A549 (cell line): Measurements from ENCODE around the gene PAPLN. TPM values are rescaled to one million over a fixed set of nuclear protein-coding genes. Genes with fewer than 3 reads are reported as not detected.

ENCODE experiments used
- ATAC-seq, 2 experiments: fragments of 200-7000 bp in 1 of 2; fragments of >200 bp in 1 of 2; cut with Nextera tagmentation in 1 of 2; cut with Tn5 transposase in 1 of 2; 3 replicates each; pipeline versions ENCODE4 v1.8.0 to v1.9.1; 2018 to 2020; ENCODE audit warnings: mild to moderate bottlenecking in 1 of 2, moderate library complexity in 1 of 2
- CTCF ChIA-PET: fragments of 300-600 bp; sonication (Branson Sonifier 250); formaldehyde crosslinking; extraction: SDS; loops from one replicate; lab custom pipeline; 2021; ENCODE audit warnings: antibody characterized with exemption, inconsistent platforms; lab: Yijun Ruan, JAX
- POLR2A ChIA-PET: fragments of 350-600 bp; formaldehyde crosslinking; extraction: SDS; loops from one replicate; lab custom pipeline; 2021; ENCODE audit warnings: antibody characterized with exemption, inconsistent platforms; lab: Yijun Ruan, JAX
- DNase-seq, 2 experiments: peaks; one replicate each; pipeline versions ENCODE4 v3.0.0 to v3.0.0-alpha.2; 2011 to 2016; ENCODE audit warnings: low read depth in 1 of 2, low spot score in 1 of 2
- FAIRE-seq: peaks from 2 replicates; lab custom pipeline; 2011; peaks lifted over from hg19 to GRCh38; lab: Jason Lieb, UNC
- H3K27ac ChIP-seq, 2 experiments: fragments of >200 bp; sonication (Bioruptor Twin); formaldehyde crosslinking; 3 replicates each; pipeline ENCODE4 v1.5.1; 2016 to 2017
- H3K4me1 ChIP-seq: fragments of >200 bp; sonication (Bioruptor Twin); formaldehyde crosslinking; 3 replicates; pipeline ENCODE4 v1.6.1; 2016
- H3K4me2 ChIP-seq: fragments of >200 bp; sonication (Bioruptor Twin); formaldehyde crosslinking; 3 replicates; pipeline ENCODE4 v1.6.1; 2016
- H3K4me3 ChIP-seq: fragments of >200 bp; sonication (Bioruptor Twin); formaldehyde crosslinking; 3 replicates; pipeline ENCODE4 v1.5.1; 2016
- H3K9me3 ChIP-seq: fragments of >200 bp; sonication (Bioruptor Twin); formaldehyde crosslinking; 3 replicates; pipeline ENCODE4 v1.6.1; 2016
- ATOH8 ChIP-seq: fragments of 250-450 bp; sonication (Bioruptor Pico); IDR thresholded peaks from 2 replicates; pipeline ENCODE4 v1.5.0; 2020; ENCODE audit warnings: low read depth, mild to moderate bottlenecking, moderate library complexity
- BHLHE40 ChIP-seq: IDR thresholded peaks from 2 replicates; pipeline ENCODE4 v1.6.1; 2012; ENCODE audit warnings: low read depth, low read length, inconsistent platforms
- CEBPB ChIP-seq, 2 experiments: fragments of >200 bp in 1 of 2; sonication (Bioruptor Twin) in 1 of 2; formaldehyde crosslinking in 1 of 2; IDR thresholded peaks; 2 replicates each; pipeline ENCODE4 v1.6.1; 2012 to 2016
- CHD2 ChIP-seq: fragments of 150-350 bp; IDR thresholded peaks from 2 replicates; pipeline ENCODE4 v1.6.1; 2014; ENCODE audit warnings: low read length; ENCODE audit not compliant: partially characterized antibody
- EHF ChIP-seq: fragments of 250-450 bp; sonication (Bioruptor Pico); IDR thresholded peaks from 2 replicates; pipeline ENCODE4 v1.5.0; 2020; ENCODE audit warnings: mild to moderate bottlenecking
- EHMT2 ChIP-seq: fragments of 200-600 bp; sonication (generic); IDR thresholded peaks from 2 replicates; pipeline ENCODE4 v1.6.1; 2016; ENCODE audit warnings: antibody characterized with exemption, low read depth, mild to moderate bottlenecking, moderate library complexity
- FOSL2 ChIP-seq, 2 experiments: fragments of 450-650 bp in 1 of 2; fragments of >200 bp in 1 of 2; sonication (Bioruptor Twin) in 1 of 2; formaldehyde crosslinking; IDR thresholded peaks; 2 replicates each; pipeline versions ENCODE4 v1.5.0 to v1.6.1; 2016 to 2020; ENCODE audit warnings: mild to moderate bottlenecking in 1 of 2, moderate library complexity in 1 of 2
- GATA3 ChIP-seq: IDR thresholded peaks from 2 replicates; pipeline ENCODE4 v1.6.1; 2012; ENCODE audit warnings: borderline replicate concordance
- HDAC2 ChIP-seq: fragments of 200-600 bp; sonication (generic); IDR thresholded peaks from 2 replicates; pipeline ENCODE4 v1.6.1; 2016
- HEYL ChIP-seq: fragments of 250-450 bp; sonication (Bioruptor Pico); IDR thresholded peaks from 2 replicates; pipeline ENCODE4 v1.8.0; 2021; ENCODE audit warnings: mild to moderate bottlenecking, moderate library complexity
- HOXB5 ChIP-seq: fragments of 250-450 bp; sonication (Bioruptor Pico); IDR thresholded peaks from 2 replicates; pipeline ENCODE4 v1.5.0; 2020; ENCODE audit warnings: mild to moderate bottlenecking, moderate library complexity
- JUNB ChIP-seq: fragments of >200 bp; sonication (Bioruptor Twin); formaldehyde crosslinking; IDR thresholded peaks from 2 replicates; pipeline ENCODE4 v1.6.1; 2016
- KDM1A ChIP-seq: fragments of 200-600 bp; sonication (generic); IDR thresholded peaks from 2 replicates; pipeline ENCODE4 v1.6.1; 2016; ENCODE audit warnings: low read depth, mild to moderate bottlenecking
- KDM5A ChIP-seq: fragments of 200-600 bp; sonication (generic); IDR thresholded peaks from 2 replicates; pipeline ENCODE4 v1.6.1; 2016; ENCODE audit warnings: antibody characterized with exemption, mild to moderate bottlenecking
- MYC ChIP-seq: IDR thresholded peaks from 2 replicates; pipeline ENCODE4 v1.6.1; 2012; ENCODE audit warnings: mild to moderate bottlenecking, inconsistent platforms, low read length, improper control_type of control experiment, borderline replicate concordance
- NR3C1 ChIP-seq: fragments of >200 bp; sonication (Bioruptor Twin); formaldehyde crosslinking; IDR thresholded peaks from 3 replicates; pipeline ENCODE4 v1.6.1; 2017
- POLR2AphosphoS2 ChIP-seq: conservative IDR thresholded peaks from 2 replicates; pipeline ENCODE4 v1.6.1; 2012; ENCODE audit warnings: low read length, improper control_type of control experiment, inconsistent platforms
- RARB ChIP-seq: fragments of 250-450 bp; sonication (Bioruptor Pico); IDR thresholded peaks from 2 replicates; pipeline ENCODE4 v1.8.0; 2021; ENCODE audit warnings: mild to moderate bottlenecking, moderate library complexity
- RNF2 ChIP-seq: fragments of 200-600 bp; sonication (generic); IDR thresholded peaks from 2 replicates; pipeline ENCODE4 v1.6.1; 2016; ENCODE audit warnings: low read depth, mild to moderate bottlenecking, antibody characterized with exemption, moderate library complexity, borderline replicate concordance
- TP53 ChIP-seq: fragments of 250-450 bp; sonication (Bioruptor Pico); IDR thresholded peaks from 2 replicates; pipeline ENCODE4 v1.5.0; 2021; ENCODE audit warnings: mild to moderate bottlenecking, moderate library complexity
- ZC3H11A ChIP-seq: fragments of 450-650 bp; IDR thresholded peaks from 2 replicates; pipeline ENCODE4 v1.6.1; 2014; ENCODE audit warnings: antibody characterized with exemption, mild to moderate bottlenecking
- ZFP36 ChIP-seq: fragments of 450-650 bp; IDR thresholded peaks from 2 replicates; pipeline ENCODE4 v1.6.1; 2014; ENCODE audit warnings: borderline replicate concordance; ENCODE audit not compliant: partially characterized antibody
- ZNF302 ChIP-seq: fragments of 250-450 bp; sonication (Bioruptor Pico); IDR thresholded peaks from 2 replicates; pipeline ENCODE4 v1.9.0; 2021; ENCODE audit warnings: inconsistent platforms, mild to moderate bottlenecking, moderate library complexity
- ZSCAN20 ChIP-seq: fragments of 250-450 bp; sonication (Bioruptor Pico); IDR thresholded peaks from 2 replicates; pipeline ENCODE4 v1.8.0; 2022; ENCODE audit warnings: mild to moderate bottlenecking, moderate library complexity
- WGBS: methylation state at CpG from one replicate; pipeline ENCODE4 v1.1.6; 2017; ENCODE audit errors: missing lambda C conversion rate; 5-methylcytosine and 5-hydroxymethylcytosine counted together
- polyA plus RNA-seq, 4 experiments: library from polyadenylated mRNA; depleted of rRNA in 3 of 4; stranded (reverse); fragments of >200 nt; fragmentation: RNase III in 1 of 4; extraction: RNeasy Plus Mini Kit Qiagen cat#74134 plus additional on column Dnase treatment in 1 of 4; gene quantifications; 2 replicates in 3 of 4; 3 replicates in 1 of 4; pipeline ENCODE4 v1.2.3, GENCODE V29; 2011 to 2017
- TF ChIP-seq, protein P1 (sequence below): fragments of 250-450 bp; sonication (Bioruptor Pico); IDR thresholded peaks from 2 replicates; pipeline ENCODE4 v1.5.0; 2021; ENCODE audit warnings: mild to moderate bottlenecking, moderate library complexity, borderline replicate concordance
- TF ChIP-seq, protein P2 (sequence below): IDR thresholded peaks from 2 replicates; pipeline ENCODE4 v1.6.1; 2012; ENCODE audit warnings: low read depth, borderline replicate concordance
- TF ChIP-seq, protein P3 (sequence below): IDR thresholded peaks from 2 replicates; pipeline ENCODE4 v1.6.1; 2012
- TF ChIP-seq, protein P4 (sequence below): fragments of >200 bp; sonication (Bioruptor Twin); formaldehyde crosslinking; IDR thresholded peaks from 3 replicates; pipeline ENCODE4 v1.6.1; 2016
- TF ChIP-seq, protein P5 (sequence below): fragments of 150-350 bp; IDR thresholded peaks from 2 replicates; pipeline ENCODE4 v1.6.1; 2014; ENCODE audit warnings: low read depth, mild to moderate bottlenecking, low read length

Gene PAPLN
- polyA plus RNA-seq, 2 of the 4 experiments (the other 2 are of a cell fraction) = 4.3 to 5.0 TPM

DNA sequence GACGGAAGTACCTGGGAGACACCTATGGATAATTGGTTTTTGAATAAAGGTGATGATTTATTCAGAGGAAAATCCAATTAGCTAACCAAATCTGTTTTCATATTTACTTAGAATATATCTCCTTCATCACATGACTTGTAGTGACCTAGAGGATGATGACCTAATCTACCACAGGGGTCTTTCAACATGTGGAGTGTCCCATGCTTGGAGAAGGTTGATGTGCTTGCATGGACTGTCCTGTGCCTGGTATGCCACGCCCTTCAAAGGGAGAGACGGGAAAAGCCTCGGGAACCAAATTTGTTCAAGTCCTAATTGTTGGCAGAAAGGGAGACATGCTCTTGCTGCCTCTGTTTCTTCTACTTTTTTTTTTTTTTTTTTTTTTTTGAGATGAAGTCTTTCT is 11.8 kb upstream of the PAPLN start:
- Histone ChIP-seq H3K27ac (peak overlapping the region in 1 of 2 experiments; percentile 85; a peak in 1 of 6 replicates), H3K4me2 (no peak overlapping the region; the same call in 2 of the 3 replicates), H3K4me3 (no peak overlapping the region), H3K4me1 (peaks cover 48% of the 10 kb centered on the region), H3K9me3 (no peaks in the 10 kb centered on the region)
- DNase-seq = no peak
- no peak for ATAC-seq
- CTCF ChIA-PET = interaction anchor here (0.9 kb wide), 3 partner anchors 8 to 78 kb away, joined by 3 read pairs; no protein-coding TSS in a partner anchor
- FAIRE-seq = no peak
- POLR2A ChIA-PET = interaction anchor here (0.6 kb wide), 1 partner anchor 32 kb away, joined by 6 read pairs; no protein-coding TSS in a partner anchor
- no peak for TF ChIP-seq FOSL2 (IDR thresholded peaks at IDR 0.05)
- no peak for TF ChIP-seq FOSL2 (CRISPR knock-in tag; IDR thresholded peaks at IDR 0.05)
- no peak for TF ChIP-seq RARB (CRISPR knock-in tag)
- TF ChIP-seq HDAC2 = no peak
- no peak for TF ChIP-seq JUNB
- TF ChIP-seq EHF (CRISPR knock-in tag) = no peak
- WGBS = 93% methylated on average over 4 of the region's 4 CpGs

DNA sequence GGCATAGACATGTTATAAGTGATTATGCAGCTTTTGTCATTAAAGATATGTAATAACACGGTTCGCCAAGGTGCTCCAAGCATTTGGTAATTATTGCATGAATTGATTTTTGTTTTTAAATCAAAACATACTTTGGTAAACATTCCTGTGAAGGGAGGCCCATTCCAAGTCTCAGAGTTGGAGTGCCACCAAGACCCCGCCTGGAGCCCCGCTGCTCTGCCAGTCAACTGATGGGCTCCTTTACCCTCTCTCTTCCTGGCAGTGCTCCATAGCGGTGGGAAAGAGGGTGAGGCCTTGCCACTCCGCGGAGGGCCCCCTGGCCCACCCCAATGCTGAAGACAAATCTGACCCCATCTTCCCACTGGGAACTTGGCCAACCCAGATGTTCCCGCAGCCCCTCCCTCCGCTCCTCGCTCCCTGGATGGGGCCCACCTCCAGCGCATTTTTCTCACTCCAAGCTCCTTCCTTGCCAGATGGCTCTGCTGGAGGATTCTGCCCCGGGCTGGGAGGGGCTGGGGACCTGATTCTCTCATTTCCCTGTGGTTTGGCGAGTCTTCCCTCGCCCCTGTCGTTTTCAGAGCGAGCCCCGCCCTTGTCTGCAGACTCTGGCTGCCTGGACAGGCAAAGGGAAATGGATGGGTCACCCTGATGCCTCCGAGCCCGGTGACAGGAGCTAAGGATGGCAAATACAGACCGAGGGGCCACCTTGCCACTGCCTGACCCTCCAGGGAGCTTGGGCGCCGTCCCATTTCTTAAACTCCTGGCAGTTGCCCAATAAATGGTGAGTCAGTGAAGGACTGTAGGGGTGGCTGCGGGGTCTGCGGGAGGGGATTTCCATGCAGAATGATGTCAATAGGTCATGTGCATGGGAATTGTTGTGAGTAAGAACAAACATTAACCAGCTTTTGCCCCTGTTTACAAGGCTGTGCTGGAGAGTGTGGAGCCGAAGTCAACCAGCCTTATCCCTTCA is 9.2 kb upstream of the PAPLN start:
- ChIA-PET CTCF (interaction anchor here (0.6 to 1.9 kb wide), 7 partner anchors 10 to 731 kb away, joined by 3 to 5 read pairs (median 3); no protein-coding TSS in a partner anchor), POLR2A (interaction anchor here (0.5 to 1.0 kb wide), 3 partner anchors 8 to 263 kb away, joined by 3 read pairs; partner anchors contain the start of genes RBM25 and RIOX1)
- H3K9me3 ChIP-seq = no peaks in the 10 kb centered on the region
- H3K4me2 ChIP-seq = peak overlapping the region; percentile 87
- FAIRE-seq (no peak), ATAC-seq (peak; percentile 75 to 85), DNase-seq (peak; percentile 92)
- peak overlapping the region; percentile 25; the same call in 1 of the 3 replicates for H3K4me3 ChIP-seq
- H3K4me1 ChIP-seq = peaks cover 60% of the 10 kb centered on the region
- H3K27ac ChIP-seq = peak overlapping the region; percentile 76 to 85
- WGBS = 11% methylated on average over 25 of the region's 25 CpGs
- TF ChIP-seq ZC3H11A (no peak), ZNF302 (CRISPR knock-in tag) (no peak), BHLHE40 (0 out of 2 replicates have a peak, but pooled peaks have one; percentile 35), RARB (CRISPR knock-in tag) (peak; percentile 69; the same call in 1 of the 2 replicates), ZSCAN20 (CRISPR knock-in tag) (no peak), TP53 (no peak), POLR2AphosphoS2 (no peak), NR3C1 (no peak), HEYL (CRISPR knock-in tag) (no peak), ATOH8 (peak; percentile 66; the same call in 1 of the 2 replicates), ZFP36 (no peak), GATA3 (peak; percentile 84), JUNB (peak; percentile 83), EHMT2 (no peak), EHF (CRISPR knock-in tag) (no peak), HOXB5 (peak; percentile 52; the same call in 1 of the 2 replicates), RNF2 (no peak), CEBPB (IDR thresholded peaks at IDR 0.05) (peak in 1 of 2 experiments; percentile 84; a peak in 2 of 4 replicates), CHD2 (no peak), KDM1A (no peak), MYC (no peak), KDM5A (no peak)
- TF ChIP-seq, protein P1, sequence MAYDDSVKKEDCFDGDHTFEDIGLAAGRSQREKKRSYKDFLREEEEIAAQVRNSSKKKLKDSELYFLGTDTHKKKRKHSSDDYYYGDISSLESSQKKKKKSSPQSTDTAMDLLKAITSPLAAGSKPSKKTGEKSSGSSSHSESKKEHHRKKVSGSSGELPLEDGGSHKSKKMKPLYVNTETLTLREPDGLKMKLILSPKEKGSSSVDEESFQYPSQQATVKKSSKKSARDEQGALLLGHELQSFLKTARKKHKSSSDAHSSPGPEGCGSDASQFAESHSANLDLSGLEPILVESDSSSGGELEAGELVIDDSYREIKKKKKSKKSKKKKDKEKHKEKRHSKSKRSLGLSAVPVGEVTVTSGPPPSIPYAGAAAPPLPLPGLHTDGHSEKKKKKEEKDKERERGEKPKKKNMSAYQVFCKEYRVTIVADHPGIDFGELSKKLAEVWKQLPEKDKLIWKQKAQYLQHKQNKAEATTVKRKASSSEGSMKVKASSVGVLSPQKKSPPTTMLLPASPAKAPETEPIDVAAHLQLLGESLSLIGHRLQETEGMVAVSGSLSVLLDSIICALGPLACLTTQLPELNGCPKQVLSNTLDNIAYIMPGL (CRISPR knock-in tag) = no peak
- TF ChIP-seq, protein P2, sequence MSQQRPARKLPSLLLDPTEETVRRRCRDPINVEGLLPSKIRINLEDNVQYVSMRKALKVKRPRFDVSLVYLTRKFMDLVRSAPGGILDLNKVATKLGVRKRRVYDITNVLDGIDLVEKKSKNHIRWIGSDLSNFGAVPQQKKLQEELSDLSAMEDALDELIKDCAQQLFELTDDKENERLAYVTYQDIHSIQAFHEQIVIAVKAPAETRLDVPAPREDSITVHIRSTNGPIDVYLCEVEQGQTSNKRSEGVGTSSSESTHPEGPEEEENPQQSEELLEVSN = no peak
- TF ChIP-seq, protein P3, sequence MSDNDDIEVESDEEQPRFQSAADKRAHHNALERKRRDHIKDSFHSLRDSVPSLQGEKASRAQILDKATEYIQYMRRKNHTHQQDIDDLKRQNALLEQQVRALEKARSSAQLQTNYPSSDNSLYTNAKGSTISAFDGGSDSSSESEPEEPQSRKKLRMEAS = peak; percentile 83
- TF ChIP-seq, protein P4, sequence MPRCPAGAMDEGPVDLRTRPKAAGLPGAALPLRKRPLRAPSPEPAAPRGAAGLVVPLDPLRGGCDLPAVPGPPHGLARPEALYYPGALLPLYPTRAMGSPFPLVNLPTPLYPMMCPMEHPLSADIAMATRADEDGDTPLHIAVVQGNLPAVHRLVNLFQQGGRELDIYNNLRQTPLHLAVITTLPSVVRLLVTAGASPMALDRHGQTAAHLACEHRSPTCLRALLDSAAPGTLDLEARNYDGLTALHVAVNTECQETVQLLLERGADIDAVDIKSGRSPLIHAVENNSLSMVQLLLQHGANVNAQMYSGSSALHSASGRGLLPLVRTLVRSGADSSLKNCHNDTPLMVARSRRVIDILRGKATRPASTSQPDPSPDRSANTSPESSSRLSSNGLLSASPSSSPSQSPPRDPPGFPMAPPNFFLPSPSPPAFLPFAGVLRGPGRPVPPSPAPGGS = 0 out of 3 replicates have a peak, but pooled peaks have one; percentile 54
- TF ChIP-seq, protein P5, sequence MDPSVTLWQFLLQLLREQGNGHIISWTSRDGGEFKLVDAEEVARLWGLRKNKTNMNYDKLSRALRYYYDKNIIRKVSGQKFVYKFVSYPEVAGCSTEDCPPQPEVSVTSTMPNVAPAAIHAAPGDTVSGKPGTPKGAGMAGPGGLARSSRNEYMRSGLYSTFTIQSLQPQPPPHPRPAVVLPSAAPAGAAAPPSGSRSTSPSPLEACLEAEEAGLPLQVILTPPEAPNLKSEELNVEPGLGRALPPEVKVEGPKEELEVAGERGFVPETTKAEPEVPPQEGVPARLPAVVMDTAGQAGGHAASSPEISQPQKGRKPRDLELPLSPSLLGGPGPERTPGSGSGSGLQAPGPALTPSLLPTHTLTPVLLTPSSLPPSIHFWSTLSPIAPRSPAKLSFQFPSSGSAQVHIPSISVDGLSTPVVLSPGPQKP = no peak
